Ishikawa (cell line): ENCODE data around the gene TRPV5.

Experiments
- CEBPB ChIP-seq: IDR thresholded peaks from 2 replicates; pipeline ENCODE4 v1.6.1; 2012
- CREB1 ChIP-seq: IDR thresholded peaks from 2 replicates; pipeline ENCODE4 v1.6.1; 2012; ENCODE audit warnings: low read depth
- EGR1 ChIP-seq: IDR thresholded peaks from 2 replicates; pipeline ENCODE4 v1.6.1; 2012
- EP300 ChIP-seq: IDR thresholded peaks from 2 replicates; pipeline ENCODE4 v1.6.1; 2012; ENCODE audit warnings: borderline replicate concordance
- FOXM1 ChIP-seq: IDR thresholded peaks from 2 replicates; pipeline ENCODE4 v1.6.1; 2012; ENCODE audit warnings: low read depth, borderline replicate concordance
- NFIC ChIP-seq: IDR thresholded peaks from 2 replicates; pipeline ENCODE4 v1.6.1; 2012
- RAD21 ChIP-seq: IDR thresholded peaks from 2 replicates; pipeline ENCODE4 v1.6.1; 2012; ENCODE audit warnings: low read depth
- TAF1 ChIP-seq: IDR thresholded peaks from 2 replicates; pipeline ENCODE4 v1.6.1; 2012; ENCODE audit warnings: low read depth, mild to moderate bottlenecking
- TCF12 ChIP-seq: IDR thresholded peaks from 2 replicates; pipeline ENCODE4 v1.6.1; 2012; ENCODE audit warnings: low read depth
- TEAD4 ChIP-seq: IDR thresholded peaks from 2 replicates; pipeline ENCODE4 v1.6.1; 2012
- YY1 ChIP-seq: IDR thresholded peaks from 2 replicates; pipeline ENCODE4 v1.6.1; 2012; ENCODE audit warnings: low read depth
- ZBTB7A ChIP-seq: IDR thresholded peaks from 2 replicates; pipeline ENCODE4 v1.6.1; 2012; ENCODE audit warnings: low read depth
- TF ChIP-seq, protein P1 (sequence below): IDR thresholded peaks from 2 replicates; pipeline ENCODE4 v1.6.1; 2012
- TF ChIP-seq, protein P2 (sequence below): IDR thresholded peaks from 2 replicates; pipeline ENCODE4 v1.6.1; 2012
- TF ChIP-seq, protein P3 (sequence below): IDR thresholded peaks from 2 replicates; pipeline ENCODE4 v1.6.1; 2012; ENCODE audit warnings: low read depth, mild to moderate bottlenecking

Gene TRPV5

DNA sequence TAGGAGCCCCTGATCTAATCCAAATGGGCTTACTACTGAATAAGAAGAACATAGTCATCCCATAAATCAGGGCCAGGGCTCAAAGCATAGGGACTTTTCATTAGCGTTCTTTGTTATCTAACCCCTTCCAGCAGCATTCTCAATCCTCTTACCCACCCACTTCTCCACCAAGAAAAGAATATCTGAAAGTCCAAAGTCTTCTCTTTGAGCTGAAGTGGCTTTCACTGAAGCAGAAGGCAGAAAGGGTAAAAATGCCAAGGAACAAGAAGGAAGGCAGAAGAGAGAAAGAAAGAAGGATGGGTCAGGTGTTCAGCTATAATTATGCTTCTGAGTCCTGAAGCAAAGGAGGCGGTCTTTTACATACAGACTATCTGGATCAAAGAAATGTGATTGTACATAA lies 10.2 kb downstream of the TRPV5 start:
- TF ChIP-seq TCF12 (no peak), YY1 (no peak), TAF1 (no peak), TEAD4 (no peak), EGR1 (no peak), ZBTB7A (no peak), RAD21 (no peak), EP300 (no peak), CREB1 (no peak)
- TF ChIP-seq, protein P1, sequence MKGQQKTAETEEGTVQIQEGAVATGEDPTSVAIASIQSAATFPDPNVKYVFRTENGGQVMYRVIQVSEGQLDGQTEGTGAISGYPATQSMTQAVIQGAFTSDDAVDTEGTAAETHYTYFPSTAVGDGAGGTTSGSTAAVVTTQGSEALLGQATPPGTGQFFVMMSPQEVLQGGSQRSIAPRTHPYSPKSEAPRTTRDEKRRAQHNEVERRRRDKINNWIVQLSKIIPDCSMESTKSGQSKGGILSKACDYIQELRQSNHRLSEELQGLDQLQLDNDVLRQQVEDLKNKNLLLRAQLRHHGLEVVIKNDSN: no peak
- TF ChIP-seq, protein P2, sequence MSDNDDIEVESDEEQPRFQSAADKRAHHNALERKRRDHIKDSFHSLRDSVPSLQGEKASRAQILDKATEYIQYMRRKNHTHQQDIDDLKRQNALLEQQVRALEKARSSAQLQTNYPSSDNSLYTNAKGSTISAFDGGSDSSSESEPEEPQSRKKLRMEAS: no peak
- TF ChIP-seq, protein P3, sequence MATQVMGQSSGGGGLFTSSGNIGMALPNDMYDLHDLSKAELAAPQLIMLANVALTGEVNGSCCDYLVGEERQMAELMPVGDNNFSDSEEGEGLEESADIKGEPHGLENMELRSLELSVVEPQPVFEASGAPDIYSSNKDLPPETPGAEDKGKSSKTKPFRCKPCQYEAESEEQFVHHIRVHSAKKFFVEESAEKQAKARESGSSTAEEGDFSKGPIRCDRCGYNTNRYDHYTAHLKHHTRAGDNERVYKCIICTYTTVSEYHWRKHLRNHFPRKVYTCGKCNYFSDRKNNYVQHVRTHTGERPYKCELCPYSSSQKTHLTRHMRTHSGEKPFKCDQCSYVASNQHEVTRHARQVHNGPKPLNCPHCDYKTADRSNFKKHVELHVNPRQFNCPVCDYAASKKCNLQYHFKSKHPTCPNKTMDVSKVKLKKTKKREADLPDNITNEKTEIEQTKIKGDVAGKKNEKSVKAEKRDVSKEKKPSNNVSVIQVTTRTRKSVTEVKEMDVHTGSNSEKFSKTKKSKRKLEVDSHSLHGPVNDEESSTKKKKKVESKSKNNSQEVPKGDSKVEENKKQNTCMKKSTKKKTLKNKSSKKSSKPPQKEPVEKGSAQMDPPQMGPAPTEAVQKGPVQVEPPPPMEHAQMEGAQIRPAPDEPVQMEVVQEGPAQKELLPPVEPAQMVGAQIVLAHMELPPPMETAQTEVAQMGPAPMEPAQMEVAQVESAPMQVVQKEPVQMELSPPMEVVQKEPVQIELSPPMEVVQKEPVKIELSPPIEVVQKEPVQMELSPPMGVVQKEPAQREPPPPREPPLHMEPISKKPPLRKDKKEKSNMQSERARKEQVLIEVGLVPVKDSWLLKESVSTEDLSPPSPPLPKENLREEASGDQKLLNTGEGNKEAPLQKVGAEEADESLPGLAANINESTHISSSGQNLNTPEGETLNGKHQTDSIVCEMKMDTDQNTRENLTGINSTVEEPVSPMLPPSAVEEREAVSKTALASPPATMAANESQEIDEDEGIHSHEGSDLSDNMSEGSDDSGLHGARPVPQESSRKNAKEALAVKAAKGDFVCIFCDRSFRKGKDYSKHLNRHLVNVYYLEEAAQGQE: no peak

DNA sequence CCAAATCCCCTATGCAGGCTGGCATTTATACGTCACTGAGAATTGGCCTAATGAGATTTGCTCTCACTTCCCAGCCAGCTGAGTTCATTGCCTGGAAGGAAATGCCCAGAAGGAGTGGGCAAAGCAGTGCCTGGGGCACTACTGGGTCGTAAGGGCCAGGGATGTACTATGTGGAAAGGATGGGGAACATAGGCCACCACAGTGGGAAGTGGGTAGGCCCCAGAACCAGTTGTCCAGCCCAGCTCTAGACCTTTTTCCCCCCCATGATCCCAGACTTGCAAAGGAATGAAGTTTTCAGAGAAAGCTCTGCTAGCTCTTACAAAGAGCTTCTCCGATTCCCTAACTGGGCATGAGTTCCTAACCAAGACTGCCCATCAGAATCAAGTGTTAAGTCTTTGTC lies 13.9 kb downstream of the TRPV5 start:
- TF ChIP-seq CREB1: no peak
- TF ChIP-seq, protein P2: no peak
- TF ChIP-seq, protein P3: no peak
- TF ChIP-seq YY1: no peak
- TF ChIP-seq, protein P1: no peak
- TF ChIP-seq RAD21: no peak
- TF ChIP-seq TAF1: no peak
- no peak for TF ChIP-seq FOXM1
- TF ChIP-seq EGR1: no peak
- no peak for TF ChIP-seq EP300
- TF ChIP-seq NFIC: no peak
- no peak for TF ChIP-seq CEBPB

DNA sequence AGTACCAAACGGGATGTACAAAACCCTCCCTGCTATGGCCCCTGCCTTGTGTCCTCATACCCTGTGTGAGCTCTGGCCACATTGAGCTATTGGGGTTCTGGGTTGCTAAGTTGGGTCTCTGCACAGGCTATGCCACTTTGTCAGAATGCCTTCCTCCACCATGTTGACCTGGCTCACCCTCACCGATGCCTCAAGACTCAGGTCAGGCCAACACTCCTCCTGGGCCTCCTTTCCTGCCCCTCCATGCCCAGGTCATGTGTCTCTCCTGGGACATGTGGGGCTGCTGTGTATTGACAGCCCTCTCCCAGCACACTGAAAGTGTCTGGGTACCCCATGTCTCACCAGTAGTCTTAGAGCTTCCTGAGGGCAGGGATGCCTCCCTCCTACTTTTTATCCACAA lies 14.6 kb downstream of the TRPV5 start:
- TF ChIP-seq RAD21 (no peak), CREB1 (no peak), FOXM1 (no peak)

DNA sequence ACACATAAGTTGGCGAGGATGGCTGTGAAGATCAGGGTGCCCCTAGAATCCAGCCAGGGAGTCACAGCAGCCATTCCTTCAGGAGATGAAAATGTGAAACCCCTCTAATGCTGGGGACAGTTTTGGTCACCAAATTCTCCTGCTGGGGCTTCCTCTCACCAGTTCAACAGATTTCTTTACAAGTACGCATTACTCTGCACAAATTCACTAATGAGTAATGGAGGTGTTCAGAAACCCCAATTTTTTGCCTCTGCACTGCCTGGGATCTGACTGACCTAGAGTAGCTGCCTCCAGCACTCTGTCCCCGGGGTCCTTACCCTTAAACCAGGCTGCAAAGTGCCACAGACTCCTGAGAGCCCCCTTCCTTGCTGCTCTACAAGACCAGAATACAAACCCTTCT lies 16.1 kb downstream of the TRPV5 start:
- no peak for TF ChIP-seq EGR1
- TF ChIP-seq, protein P3: no peak
- TF ChIP-seq, protein P1: no peak
- TF ChIP-seq ZBTB7A: no peak
- TF ChIP-seq CEBPB: no peak
- no peak for TF ChIP-seq CREB1
- no peak for TF ChIP-seq YY1
- no peak for TF ChIP-seq RAD21
- no peak for TF ChIP-seq TCF12

DNA sequence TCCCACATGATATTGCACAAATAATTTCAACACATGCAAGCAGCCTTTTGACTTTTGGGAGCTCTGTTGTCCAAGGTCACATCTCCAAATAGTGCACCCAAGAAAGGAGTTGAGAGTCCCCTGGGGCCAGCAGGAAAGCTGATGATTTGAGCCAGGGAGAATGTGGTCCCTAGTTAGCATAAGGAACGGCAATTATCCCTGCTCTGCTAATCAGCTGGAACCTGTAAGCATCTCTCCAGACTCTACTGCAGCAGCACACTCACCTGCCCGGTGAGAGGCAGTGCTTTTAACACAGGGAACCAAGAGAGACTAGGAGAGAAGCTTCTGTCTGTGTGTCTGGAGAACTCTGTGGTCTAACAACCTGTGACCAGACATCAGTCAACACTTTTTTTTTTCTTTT lies 17.0 kb downstream of the TRPV5 start:
- TF ChIP-seq CREB1 (no peak), ZBTB7A (no peak), FOXM1 (no peak), RAD21 (no peak), EGR1 (no peak), TCF12 (no peak), NFIC (no peak), TEAD4 (no peak), TAF1 (no peak), EP300 (no peak)
- TF ChIP-seq, protein P1: no peak
- TF ChIP-seq, protein P3: no peak
